A549 (cell line): ENCODE measurements around the gene PLCB3.

ENCODE experiments used
- BCL3 ChIP-seq: fragments of >200 bp; sonication (Bioruptor Twin); formaldehyde crosslinking; IDR thresholded peaks from 3 replicates; pipeline ENCODE4 v1.6.1; 2016
- CEBPB ChIP-seq, 2 experiments: fragments of >200 bp in 1 of 2; sonication (Bioruptor Twin) in 1 of 2; formaldehyde crosslinking in 1 of 2; IDR thresholded peaks; 2 replicates each; pipeline ENCODE4 v1.6.1; 2012 to 2016
- CTCF ChIP-seq: fragments of >200 bp; sonication (Bioruptor Twin); formaldehyde crosslinking; IDR thresholded peaks from 3 replicates; pipeline ENCODE4 v1.5.1; 2016
- E2F6 ChIP-seq: IDR thresholded peaks from 2 replicates; pipeline ENCODE4 v1.6.1; 2012; ENCODE audit warnings: low read depth, borderline replicate concordance
- EP300 ChIP-seq, 2 experiments: fragments of >200 bp; sonication (Bioruptor Twin); formaldehyde crosslinking; IDR thresholded peaks; 2 replicates in 1 of 2; 3 replicates in 1 of 2; pipeline ENCODE4 v1.6.1; 2016 to 2017
- HMGXB4 ChIP-seq: fragments of 250-450 bp; sonication (Bioruptor Pico); IDR thresholded peaks from 2 replicates; pipeline ENCODE4 v1.5.0; 2021; ENCODE audit warnings: mild to moderate bottlenecking, moderate library complexity, borderline replicate concordance
- KDM1A ChIP-seq: fragments of 200-600 bp; sonication (generic); IDR thresholded peaks from 2 replicates; pipeline ENCODE4 v1.6.1; 2016; ENCODE audit warnings: low read depth, mild to moderate bottlenecking
- POLR2A ChIP-seq: IDR thresholded peaks from 2 replicates; pipeline ENCODE4 v1.6.1; 2012; ENCODE audit warnings: mild to moderate bottlenecking, low read length
- POLR2AphosphoS2 ChIP-seq: conservative IDR thresholded peaks from 2 replicates; pipeline ENCODE4 v1.6.1; 2012; ENCODE audit warnings: low read length, improper control_type of control experiment, inconsistent platforms
- RAD21 ChIP-seq, 2 experiments: fragments of >200 bp in 1 of 2; sonication (Bioruptor Twin) in 1 of 2; formaldehyde crosslinking in 1 of 2; IDR thresholded peaks in 1 of 2; conservative IDR thresholded peaks in 1 of 2; 2 replicates in 1 of 2; 3 replicates in 1 of 2; pipeline ENCODE4 v1.6.1; 2012 to 2018; ENCODE audit warnings: inconsistent platforms in 1 of 2
- RFX5 ChIP-seq: fragments of 450-650 bp; IDR thresholded peaks from 2 replicates; pipeline ENCODE4 v1.7.1; 2014; ENCODE audit warnings: antibody characterized with exemption, mild to moderate bottlenecking, moderate library complexity

GRCh38 chr11:64241241-64241490 is 10.2 kb upstream of the PLCB3 start:
- TF ChIP-seq EP300 (IDR thresholded peaks at IDR 0.05) = no peak
- TF ChIP-seq CTCF = no peak
- no peak for TF ChIP-seq POLR2A
- TF ChIP-seq HMGXB4 = no peak
- TF ChIP-seq POLR2AphosphoS2 = no peak
- no peak for TF ChIP-seq KDM1A
- TF ChIP-seq BCL3 = no peak
- TF ChIP-seq RFX5 = no peak
- TF ChIP-seq RAD21 (conservative IDR thresholded peaks at IDR 0.05 in 1 of 2, IDR thresholded peaks at IDR 0.05 in 1 of 2) = no peak
- TF ChIP-seq CEBPB (IDR thresholded peaks at IDR 0.05) = no peak
- TF ChIP-seq E2F6 = no peak
